Endothelial cell of umbilical vein (primary cell): ENCODE data around the gene SMAD6. TPM values are rescaled to one million over a fixed set of nuclear protein-coding genes. Genes with fewer than 3 reads are reported as not detected.

ENCODE experiments used
- BruUV-seq: library from RNA; stranded (reverse); fragments of 400-500 nt; replicated peaks from 2 replicates; lab custom pipeline; 2021; lab: Mats Ljungman, UMichigan
- CTCF ChIA-PET: fragments of 300-600, 350-600 bp; sonication (Branson Sonifier 250); formaldehyde crosslinking; loops from one replicate; lab custom pipeline; 2021; ENCODE audit warnings: antibody characterized with exemption, inconsistent platforms; lab: Charles Lee
- POLR2A ChIA-PET: fragments of 300-600, 350-600 bp; sonication (Branson Sonifier 250); formaldehyde crosslinking; loops from one replicate; lab custom pipeline; 2021; ENCODE audit warnings: antibody characterized with exemption, inconsistent platforms; lab: Charles Lee
- DNase-seq: peaks from one replicate; pipeline ENCODE4 v3.0.0-alpha.2; 2011; ENCODE audit warnings: low read depth, low spot score
- FAIRE-seq: peaks from 2 replicates; lab custom pipeline; 2011; peaks lifted over from hg19 to GRCh38; lab: Jason Lieb, UNC
- H2AFZ ChIP-seq: 2 replicates; pipeline ENCODE4 v1.6.0; 2012; ENCODE audit warnings: low read depth, low read length, control low read depth, inconsistent platforms
- H3K27ac ChIP-seq: 2 replicates; pipeline ENCODE4 v1.5.1; 2011; ENCODE audit warnings: low read depth, mild to moderate bottlenecking, control low read depth, low read length, moderate library complexity; ENCODE audit not compliant: insufficient read depth
- H3K27me3 ChIP-seq, 2 experiments: 2 replicates each; pipeline versions ENCODE4 v1.6.0 to v1.6.1; 2011; ENCODE audit warnings: low read length in 2 of 2, mixed read lengths in 1 of 2; ENCODE audit not compliant: control insufficient read depth in 2 of 2, insufficient read depth in 2 of 2
- H3K36me3 ChIP-seq, 2 experiments: 2 replicates in 1 of 2; 3 replicates in 1 of 2; pipeline ENCODE4 v1.5.1; 2011; ENCODE audit warnings: low read length in 2 of 2, mild to moderate bottlenecking in 1 of 2, moderate library complexity in 1 of 2; ENCODE audit not compliant: control insufficient read depth in 2 of 2, insufficient read depth in 2 of 2; ENCODE audit errors: extremely low read depth in 1 of 2
- H3K4me1 ChIP-seq: 3 replicates; pipeline ENCODE4 v1.5.1; 2011; ENCODE audit warnings: mild to moderate bottlenecking, low read length; ENCODE audit not compliant: control insufficient read depth, insufficient read depth; ENCODE audit errors: extremely low read depth
- H3K4me2 ChIP-seq: 2 replicates; pipeline ENCODE4 v1.6.1; 2011; ENCODE audit warnings: low read length, control low read depth, mixed read lengths; ENCODE audit not compliant: insufficient read depth
- H3K4me3 ChIP-seq, 3 experiments: fragments of 200-600 bp in 1 of 3; sonication (generic), shearing (Covaris generic) in 1 of 3; replicated peaks in 1 of 3; 2 replicates each; pipeline ENCODE4 v1.5.1; 2011 to 2016; ENCODE audit warnings: control low read depth in 3 of 3, low read length in 3 of 3, mild to moderate bottlenecking in 2 of 3, inconsistent platforms in 1 of 3, low read depth in 1 of 3, moderate library complexity in 1 of 3; ENCODE audit not compliant: insufficient read depth in 1 of 3
- H3K79me2 ChIP-seq: 2 replicates; pipeline ENCODE4 v1.6.0; 2012; ENCODE audit warnings: low read length, inconsistent platforms; ENCODE audit not compliant: control insufficient read depth, insufficient read depth
- H3K9ac ChIP-seq: replicated peaks from 2 replicates; pipeline ENCODE3; 2011; ENCODE audit warnings: low read length, control low read depth; ENCODE audit not compliant: insufficient read depth; ENCODE audit errors: extremely low read depth
- H3K9me1 ChIP-seq: replicated peaks from 3 replicates; pipeline ENCODE4 v1.6.0; 2011; ENCODE audit warnings: mild to moderate bottlenecking, low read length; ENCODE audit not compliant: control insufficient read depth, insufficient read depth; ENCODE audit errors: extremely low read depth
- H3K9me3 ChIP-seq: replicated peaks from 2 replicates; pipeline ENCODE4 v1.5.1; 2012; ENCODE audit warnings: low read length, inconsistent platforms; ENCODE audit not compliant: control insufficient read depth, insufficient read depth
- H4K20me1 ChIP-seq: replicated peaks from 2 replicates; pipeline ENCODE3; 2011; ENCODE audit warnings: mild to moderate bottlenecking, low read length; ENCODE audit not compliant: control insufficient read depth, insufficient read depth; ENCODE audit errors: extremely low read depth
- EZH2 ChIP-seq: IDR thresholded peaks from 2 replicates; pipeline ENCODE4 v1.6.1; 2012; ENCODE audit warnings: borderline replicate concordance, low read depth, mild to moderate bottlenecking, moderate library complexity, low read length, inconsistent platforms; ENCODE audit not compliant: severe bottlenecking
- FOS ChIP-seq: IDR thresholded peaks from 2 replicates; pipeline ENCODE4 v1.6.1; 2011; ENCODE audit warnings: mild to moderate bottlenecking, low read length, moderate library complexity, borderline replicate concordance; ENCODE audit not compliant: insufficient read depth
- GATA2 ChIP-seq: IDR thresholded peaks from 2 replicates; pipeline ENCODE4 v1.7.0; 2011; ENCODE audit warnings: low read depth, mild to moderate bottlenecking, moderate library complexity, mixed read lengths, low read length; ENCODE audit not compliant: insufficient read length, insufficient read depth
- JUN ChIP-seq: IDR thresholded peaks from 2 replicates; pipeline ENCODE4 v1.6.1; 2011; ENCODE audit warnings: borderline replicate concordance, low read depth; ENCODE audit not compliant: insufficient read length, insufficient read depth
- MAX ChIP-seq: IDR thresholded peaks from 2 replicates; pipeline ENCODE4 v1.6.1; 2011; ENCODE audit not compliant: insufficient read depth, insufficient read length
- MYC ChIP-seq: IDR thresholded peaks from one replicate; pipeline ENCODE4 v1.6.1; 2011; ENCODE audit warnings: mild to moderate bottlenecking, low read depth, low read length
- POLR2A ChIP-seq: IDR thresholded peaks from 2 replicates; pipeline ENCODE4 v1.6.1; 2012; ENCODE audit warnings: low read depth, mild to moderate bottlenecking, control low read depth, low read length
- POLR2AphosphoS5 ChIP-seq: IDR thresholded peaks from 2 replicates; pipeline ENCODE4 v1.6.1; 2012; ENCODE audit warnings: low read depth, mild to moderate bottlenecking, control low read depth, low read length, moderate library complexity; ENCODE audit not compliant: insufficient read depth
- dilution Hi-C: fragments of 300-500 bp; cut with MboI; formaldehyde crosslinking; loops from one replicate; pipeline ENCODE4 v1.15.0; 2019; ENCODE audit warnings: low sequenced_read_pairs; ENCODE audit not compliant: extremely low pct_ligation_motif_present
- intact Hi-C: fragments of 100-400 bp; cut with micrococcal nuclease; formaldehyde crosslinking; loops from one replicate; pipeline ENCODE4 v1.10.0; 2022
- polyA plus RNA-seq, 4 experiments: library from polyadenylated mRNA; depleted of rRNA in 3 of 4; stranded (reverse) in 3 of 4; unstranded in 1 of 4; fragments of >200 nt; gene quantifications; 2 replicates each; pipeline versions ENCODE4 v1.2.1 to v1.2.3, GENCODE V29; 2011 to 2012; ENCODE audit warnings: missing spikeins in 1 of 4
- total RNA-seq: library from RNA; stranded (reverse); gene quantifications from 2 replicates; pipeline ENCODE4 v1.2.3, GENCODE V29; 2021
- TF ChIP-seq, protein P1 (sequence below), 2 donors: IDR thresholded peaks; 1 replicate in 1 of 2; 2 replicates in 1 of 2; pipeline ENCODE4 v1.5.1; 2011; ENCODE audit warnings: low read length in 2 of 2, mild to moderate bottlenecking in 2 of 2, moderate library complexity in 2 of 2, control low read depth in 1 of 2, inconsistent platforms in 1 of 2, low read depth in 1 of 2; ENCODE audit not compliant: insufficient read depth in 1 of 2; ENCODE audit errors: extremely low read depth in 1 of 2

Gene SMAD6
- total and polyA plus RNA-seq, 2 donors (not counting 3 experiments of a cell fraction or from before 2014, with no cell fraction given) = 7.3 to 12.5 TPM

DNA sequence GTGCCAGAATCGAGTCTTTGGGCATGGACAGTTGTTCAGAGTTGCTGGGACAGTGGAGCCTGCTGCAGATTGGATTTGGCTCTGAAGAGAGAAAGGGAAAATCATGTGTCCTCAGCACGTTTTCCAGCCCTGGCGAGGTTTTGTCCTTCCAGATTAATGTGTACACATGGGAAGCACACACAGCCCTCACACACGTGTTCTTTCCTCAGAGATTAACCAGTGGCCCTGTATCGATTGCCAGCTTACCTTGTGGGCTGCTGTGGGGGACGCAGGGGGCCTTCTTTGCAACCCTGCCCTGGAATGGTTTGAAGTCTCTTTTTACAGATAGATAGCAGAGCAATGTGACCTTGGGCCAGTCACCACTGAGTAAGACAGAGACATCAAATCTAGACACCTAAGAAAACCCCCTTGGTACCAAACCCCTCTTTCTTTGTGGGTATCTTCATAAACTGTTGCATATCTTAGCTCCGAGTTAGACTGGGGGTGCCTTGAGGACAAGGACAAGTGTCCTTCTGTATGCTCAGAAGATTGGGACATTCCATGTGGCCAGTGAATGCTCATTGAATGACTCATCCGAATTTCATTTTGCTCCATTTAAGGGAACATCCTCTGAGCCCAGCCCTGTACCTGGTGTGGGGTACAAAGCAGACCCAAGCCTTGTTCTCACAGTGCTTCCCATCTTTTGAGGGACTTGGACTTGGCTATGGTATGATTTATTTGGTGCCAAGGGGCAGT, 48.0 kb downstream of the SMAD6 start:
- H3K4me1 ChIP-seq = peaks cover 51% of the 10 kb centered on the region
- FAIRE-seq (peak; percentile 58), DNase-seq (no peak)
- BruUV-seq = no TSS peak
- H3K27ac ChIP-seq = no peak overlapping the region
- H3K27me3 ChIP-seq = no peaks in the 10 kb centered on the region
- H3K4me2 ChIP-seq = no peak overlapping the region
- H3K9ac ChIP-seq = no peak overlapping the region
- dilution Hi-C loops (no loop called here), intact Hi-C loops (no loop called here)
- no peaks in the 10 kb centered on the region for H4K20me1 ChIP-seq
- H3K9me1 ChIP-seq = no peaks in the 10 kb centered on the region
- H3K4me3 ChIP-seq = no peak overlapping the region
- ChIA-PET POLR2A (no interaction called here), CTCF (interaction anchor here (1.2 kb wide), 2 partner anchors 13 to 22 kb away, joined by 3 read pairs; no protein-coding TSS in a partner anchor)
- no peaks in the 10 kb centered on the region for H3K9me3 ChIP-seq
- TF ChIP-seq FOS (peak; percentile 29), JUN (peak; percentile 9), EZH2 (no peak), POLR2A (no peak), POLR2AphosphoS5 (no peak), MAX (no peak)
- no peak overlapping the region for H2AFZ ChIP-seq
- peaks cover 0 to 3% of the 10 kb centered on the region in 2 experiments for H3K36me3 ChIP-seq
- H3K79me2 ChIP-seq = peaks cover 28% of the 10 kb centered on the region

DNA sequence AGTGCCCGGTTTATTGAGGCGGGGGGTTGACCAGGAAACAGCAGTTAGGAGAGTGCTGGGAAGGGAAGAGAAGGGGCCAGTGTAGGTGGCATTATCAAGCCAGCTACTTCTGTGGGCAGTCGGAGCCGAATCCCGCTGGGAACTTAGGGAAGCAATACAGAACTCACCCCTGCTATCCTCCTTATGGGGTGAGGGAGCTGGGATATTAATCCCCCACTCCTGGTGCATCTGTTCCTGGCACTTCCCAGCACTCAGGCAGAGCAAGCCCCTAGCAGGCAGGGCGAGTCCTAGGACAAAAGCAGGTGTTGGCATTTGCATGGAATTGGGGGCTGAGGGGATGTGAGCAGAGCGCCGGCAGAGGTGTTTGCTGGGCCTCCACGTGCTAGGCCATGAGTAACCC, 48.6 kb downstream of the SMAD6 start:
- intact Hi-C loops (no loop called here), dilution Hi-C loops (no loop called here)
- Histone ChIP-seq H3K27ac (no peak overlapping the region), H3K9ac (no peak overlapping the region), H2AFZ (no peak overlapping the region), H3K9me1 (no peaks in the 10 kb centered on the region), H4K20me1 (no peaks in the 10 kb centered on the region), H3K4me2 (no peak overlapping the region), H3K4me1 (peaks cover 47% of the 10 kb centered on the region), H3K79me2 (peaks cover 25% of the 10 kb centered on the region), H3K4me3 (no peak overlapping the region), H3K9me3 (no peaks in the 10 kb centered on the region), H3K36me3 (peaks cover 0 to 4% of the 10 kb centered on the region in 2 experiments), H3K27me3 (no peaks in the 10 kb centered on the region)
- DNase-seq (no peak), FAIRE-seq (no peak)
- TF ChIP-seq POLR2AphosphoS5 = no peak
- no peak for TF ChIP-seq JUN
- TF ChIP-seq MYC = no peak
- TF ChIP-seq POLR2A = no peak
- no peak for TF ChIP-seq FOS
- no peak for TF ChIP-seq EZH2
- TF ChIP-seq GATA2 = no peak
- no peak for TF ChIP-seq MAX
- TF ChIP-seq, protein P1, sequence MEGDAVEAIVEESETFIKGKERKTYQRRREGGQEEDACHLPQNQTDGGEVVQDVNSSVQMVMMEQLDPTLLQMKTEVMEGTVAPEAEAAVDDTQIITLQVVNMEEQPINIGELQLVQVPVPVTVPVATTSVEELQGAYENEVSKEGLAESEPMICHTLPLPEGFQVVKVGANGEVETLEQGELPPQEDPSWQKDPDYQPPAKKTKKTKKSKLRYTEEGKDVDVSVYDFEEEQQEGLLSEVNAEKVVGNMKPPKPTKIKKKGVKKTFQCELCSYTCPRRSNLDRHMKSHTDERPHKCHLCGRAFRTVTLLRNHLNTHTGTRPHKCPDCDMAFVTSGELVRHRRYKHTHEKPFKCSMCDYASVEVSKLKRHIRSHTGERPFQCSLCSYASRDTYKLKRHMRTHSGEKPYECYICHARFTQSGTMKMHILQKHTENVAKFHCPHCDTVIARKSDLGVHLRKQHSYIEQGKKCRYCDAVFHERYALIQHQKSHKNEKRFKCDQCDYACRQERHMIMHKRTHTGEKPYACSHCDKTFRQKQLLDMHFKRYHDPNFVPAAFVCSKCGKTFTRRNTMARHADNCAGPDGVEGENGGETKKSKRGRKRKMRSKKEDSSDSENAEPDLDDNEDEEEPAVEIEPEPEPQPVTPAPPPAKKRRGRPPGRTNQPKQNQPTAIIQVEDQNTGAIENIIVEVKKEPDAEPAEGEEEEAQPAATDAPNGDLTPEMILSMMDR (IDR thresholded peaks at IDR 0.05; ENCODE audit: extremely low read depth in 1 of 2, insufficient read depth in 1 of 2, low read depth in 1 of 2, low read length in 2 of 2) = no peak
- POLR2A ChIA-PET = no interaction called here
- CTCF ChIA-PET = interaction anchor here (1.2 kb wide), 1 partner anchor 21 kb away, joined by 3 read pairs; no protein-coding TSS in a partner anchor
- no TSS peak for BruUV-seq
